H1 (cell line): ENCODE data around the gene LYAR. TPM values are rescaled to one million over a fixed set of nuclear protein-coding genes. Genes with fewer than 3 reads are reported as not detected.

ENCODE experiments used
- BCL11A ChIP-seq, 2 experiments: IDR thresholded peaks; one replicate each; pipeline ENCODE4 v1.6.1; 2011; ENCODE audit warnings: low read depth in 2 of 2, low read length in 2 of 2, mild to moderate bottlenecking in 2 of 2
- HDAC2 ChIP-seq, 2 experiments: fragments of 300-600 bp in 1 of 2; sonication (generic) in 1 of 2; IDR thresholded peaks; 2 replicates each; pipeline ENCODE4 v1.6.1; 2011 to 2012; ENCODE audit warnings: low read depth in 2 of 2, low read length in 2 of 2, mild to moderate bottlenecking in 2 of 2, moderate library complexity in 2 of 2, borderline replicate concordance in 1 of 2, inconsistent platforms in 1 of 2
- KDM1A ChIP-seq: fragments of 200-600, 300-600 bp; sonication (generic); IDR thresholded peaks from 2 replicates; pipeline ENCODE4 v1.7.1; 2016; ENCODE audit warnings: mild to moderate bottlenecking, low read length, borderline replicate concordance
- SIX5 ChIP-seq: IDR thresholded peaks from 2 replicates; pipeline ENCODE4 v1.6.1; 2011; ENCODE audit warnings: mild to moderate bottlenecking, low read depth, low read length
- SP1 ChIP-seq: IDR thresholded peaks from 2 replicates; pipeline ENCODE4 v1.6.1; 2011; ENCODE audit warnings: low read depth, low read length
- polyA plus RNA-seq, 7 experiments: library from polyadenylated mRNA; depleted of rRNA in 3 of 7; stranded (reverse) in 5 of 7; unstranded in 2 of 7; fragments of >200 nt in 5 of 7; fragments of 200-250 nt in 2 of 7; gene quantifications; 1 replicate in 5 of 7; 2 replicates in 1 of 7; 4 replicates in 1 of 7; pipeline versions ENCODE4 v1.2.1 to v1.2.3, GENCODE V29; 2011 to 2013; ENCODE audit warnings: missing spikeins in 2 of 7, mixed read lengths in 2 of 7
- total RNA-seq: library from RNA; stranded (reverse); fragmentation: NEBNext Ultra II Directional; extraction: Animal tissue kit (Norgen Biotek cat#: 25700); gene quantifications from 2 replicates; pipeline ENCODE4 v1.2.1, GENCODE V29; 2021
- TF ChIP-seq, protein P1 (sequence below): IDR thresholded peaks from 2 replicates; pipeline ENCODE4 v1.6.1; 2012; ENCODE audit warnings: inconsistent platforms

Gene LYAR
- total and polyA plus RNA-seq, 2 of the 8 experiments (the other 6 are each of a cell fraction or from before 2014, with no cell fraction given), result 6.5 to 46.9 TPM

- TF ChIP-seq SP1, result no peak
- TF ChIP-seq BCL11A (IDR thresholded peaks at IDR 0.05; ENCODE audit: low read depth in 2 of 2, low read length in 2 of 2), result no peak
- no peak for TF ChIP-seq HDAC2 (IDR thresholded peaks at IDR 0.05; ENCODE audit: borderline replicate concordance in 1 of 2, low read depth in 2 of 2, low read length in 2 of 2)
- TF ChIP-seq, protein P1, sequence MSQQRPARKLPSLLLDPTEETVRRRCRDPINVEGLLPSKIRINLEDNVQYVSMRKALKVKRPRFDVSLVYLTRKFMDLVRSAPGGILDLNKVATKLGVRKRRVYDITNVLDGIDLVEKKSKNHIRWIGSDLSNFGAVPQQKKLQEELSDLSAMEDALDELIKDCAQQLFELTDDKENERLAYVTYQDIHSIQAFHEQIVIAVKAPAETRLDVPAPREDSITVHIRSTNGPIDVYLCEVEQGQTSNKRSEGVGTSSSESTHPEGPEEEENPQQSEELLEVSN, result no peak
- no peak for TF ChIP-seq KDM1A
- TF ChIP-seq SIX5, result no peak
- TF ChIP-seq, all 59 proteins: peak for 0
These were observed 31.2 kb upstream of the LYAR start (continued) for GRCh38 chr4:4320951-4321714.
